HepG2 (cell line): Measurements from ENCODE around the gene SMOC1. TPM values are rescaled to one million over a fixed set of nuclear protein-coding genes. Genes with fewer than 3 reads are reported as not detected.

ENCODE experiments used
- CHCHD3 ChIP-seq: sonication (generic); formaldehyde crosslinking; IDR thresholded peaks from 2 replicates; pipeline ENCODE4 v1.8.0; 2022; ENCODE audit warnings: mild to moderate bottlenecking, missing genetic modification reagents, moderate library complexity
- EEA1 ChIP-seq: sonication (generic); formaldehyde crosslinking; IDR thresholded peaks from 2 replicates; pipeline ENCODE4 v1.5.1; 2020; ENCODE audit warnings: mild to moderate bottlenecking, missing genetic modification reagents, borderline replicate concordance
- ESRRA ChIP-seq: sonication (generic); formaldehyde crosslinking; IDR thresholded peaks from 2 replicates; pipeline ENCODE4 v1.5.1; 2020; ENCODE audit warnings: mild to moderate bottlenecking, low read depth, missing genetic modification reagents
- GPN1 ChIP-seq: sonication (generic); formaldehyde crosslinking; IDR thresholded peaks from 2 replicates; pipeline ENCODE4 v1.5.1; 2020; ENCODE audit warnings: missing genetic modification reagents, borderline replicate concordance
- HOXA9 ChIP-seq: sonication (generic); formaldehyde crosslinking; IDR thresholded peaks from 2 replicates; pipeline ENCODE4 v1.8.1; 2022; ENCODE audit warnings: missing genetic modification reagents, mild to moderate bottlenecking, moderate library complexity, borderline replicate concordance
- MXI1 ChIP-seq: IDR thresholded peaks from 3 replicates; pipeline ENCODE4 v1.6.1; 2012; ENCODE audit warnings: low read depth, low read length, inconsistent platforms, borderline replicate concordance
- NR2F1 ChIP-seq, 2 experiments: fragments of 450-650 bp in 1 of 2; formaldehyde crosslinking in 1 of 2; IDR thresholded peaks; 2 replicates each; pipeline versions ENCODE4 v1.5.0 to v1.6.1; 2016 to 2020; ENCODE audit warnings: mild to moderate bottlenecking in 1 of 2, missing compliant biosample characterization in 1 of 2, missing genetic modification reagents in 1 of 2, moderate library complexity in 1 of 2
- REL ChIP-seq: sonication (generic); formaldehyde crosslinking; conservative IDR thresholded peaks from 2 replicates; pipeline ENCODE4 v1.8.0; 2022; ENCODE audit warnings: mild to moderate bottlenecking, missing genetic modification reagents, moderate library complexity
- RFX5 ChIP-seq: IDR thresholded peaks from 2 replicates; pipeline ENCODE4 v1.6.1; 2011; ENCODE audit warnings: low read depth, low read length, improper control_type of control experiment
- ZC3H4 ChIP-seq: sonication (generic); formaldehyde crosslinking; IDR thresholded peaks from 2 replicates; pipeline ENCODE4 v1.4.0; 2020; ENCODE audit warnings: missing genetic modification reagents, borderline replicate concordance
- ZFP36 ChIP-seq: fragments of 150-350 bp; IDR thresholded peaks from 2 replicates; pipeline ENCODE4 v1.6.1; 2018; ENCODE audit warnings: borderline replicate concordance, low read length, low read depth; ENCODE audit not compliant: partially characterized antibody
- ZNF34 ChIP-seq: sonication (generic); formaldehyde crosslinking; IDR thresholded peaks from 2 replicates; pipeline ENCODE4 v1.4.0; 2020; ENCODE audit warnings: mild to moderate bottlenecking, missing genetic modification reagents, borderline replicate concordance
- ZNF552 ChIP-seq: sonication (generic); formaldehyde crosslinking; IDR thresholded peaks from 2 replicates; pipeline ENCODE4 v1.9.0; 2022; ENCODE audit warnings: missing genetic modification reagents, mild to moderate bottlenecking, borderline replicate concordance
- ZNF782 ChIP-seq: sonication (generic); formaldehyde crosslinking; IDR thresholded peaks from 2 replicates; pipeline ENCODE4 v1.4.0; 2020; ENCODE audit warnings: missing genetic modification reagents, mild to moderate bottlenecking, borderline replicate concordance
- polyA plus RNA-seq, 8 experiments: library from polyadenylated mRNA; depleted of rRNA in 3 of 8; stranded (reverse) in 7 of 8; unstranded in 1 of 8; fragments of >200 nt; fragmentation: Illumina TruSeq in 4 of 8; extraction: Trizol in 4 of 8; gene quantifications; 2 replicates each; pipeline versions ENCODE4 v1.2.1 to v1.2.3, GENCODE V29; 2011 to 2016; ENCODE audit warnings: low read depth in 4 of 8, missing spikeins in 1 of 8, mixed read lengths in 1 of 8; ENCODE audit not compliant: insufficient read depth in 1 of 8
- total RNA-seq, 5 experiments: library from RNA; depleted of rRNA; stranded (reverse); fragments of >200 nt; fragmentation: Illumina TruSeq; extraction: Trizol; gene quantifications; 2 replicates each; pipeline ENCODE4 v1.2.3, GENCODE V29; 2016; ENCODE audit warnings: low read depth in 1 of 5
- TF ChIP-seq, protein P1 (sequence below): sonication (generic); formaldehyde crosslinking; IDR thresholded peaks from 2 replicates; pipeline ENCODE4 v1.9.0; 2021; ENCODE audit warnings: mild to moderate bottlenecking, missing genetic modification reagents
- TF ChIP-seq, protein P2 (sequence below): sonication (generic); formaldehyde crosslinking; conservative IDR thresholded peaks from 2 replicates; pipeline ENCODE4 v1.8.1; 2023; ENCODE audit warnings: missing genetic modification reagents
- TF ChIP-seq, protein P3 (sequence below): sonication (generic); formaldehyde crosslinking; IDR thresholded peaks from 2 replicates; pipeline ENCODE4 v1.5.0; 2020; ENCODE audit warnings: missing genetic modification reagents

SMOC1 gene
- total and polyA plus RNA-seq, 2 of the 13 experiments (the other 11 are each of a cell fraction or from before 2014, with no cell fraction given): 17.8 to 35.6 TPM

DNA sequence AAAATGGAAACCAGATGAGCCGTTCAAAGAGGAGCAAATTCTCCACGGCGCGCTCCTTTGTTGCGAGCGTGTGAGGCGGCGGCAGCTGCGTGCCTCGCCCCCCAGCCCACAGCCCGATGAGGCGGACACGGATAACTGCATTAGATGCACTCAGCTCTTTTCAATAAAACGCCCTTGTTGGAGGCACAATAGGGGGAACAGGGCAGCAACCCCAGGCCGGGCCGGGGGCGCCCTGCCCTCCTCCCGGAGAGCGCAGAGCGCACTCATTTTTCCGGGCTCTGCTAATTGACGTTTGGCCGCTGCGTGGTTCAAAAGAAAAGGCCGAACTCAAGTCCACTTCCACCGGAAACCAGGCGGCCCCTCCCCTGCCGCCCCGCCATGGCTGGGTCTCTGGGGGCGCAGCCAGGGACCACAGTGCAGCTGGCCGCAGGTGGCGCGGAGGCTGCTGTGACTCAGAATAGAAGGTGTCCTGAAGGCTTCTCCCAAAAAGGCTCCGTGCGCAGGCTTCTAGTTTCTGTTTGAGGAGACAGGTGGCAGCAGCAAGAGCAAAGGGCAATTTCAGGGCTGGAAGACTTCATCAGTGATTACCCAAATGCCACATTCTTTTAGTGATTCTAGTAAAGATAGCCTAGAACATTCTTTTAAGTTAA, 29.0 kb upstream of the SMOC1 start (continued):
- TF ChIP-seq ZFP36: no peak
- peak; percentile 81; the same call in 1 of the 2 replicates for TF ChIP-seq EEA1
- TF ChIP-seq REL (CRISPR knock-in tag): no peak
- no peak for TF ChIP-seq RFX5
- no peak for TF ChIP-seq NR2F1 (CRISPR knock-in tag; IDR thresholded peaks at IDR 0.05)
- TF ChIP-seq, protein P1, sequence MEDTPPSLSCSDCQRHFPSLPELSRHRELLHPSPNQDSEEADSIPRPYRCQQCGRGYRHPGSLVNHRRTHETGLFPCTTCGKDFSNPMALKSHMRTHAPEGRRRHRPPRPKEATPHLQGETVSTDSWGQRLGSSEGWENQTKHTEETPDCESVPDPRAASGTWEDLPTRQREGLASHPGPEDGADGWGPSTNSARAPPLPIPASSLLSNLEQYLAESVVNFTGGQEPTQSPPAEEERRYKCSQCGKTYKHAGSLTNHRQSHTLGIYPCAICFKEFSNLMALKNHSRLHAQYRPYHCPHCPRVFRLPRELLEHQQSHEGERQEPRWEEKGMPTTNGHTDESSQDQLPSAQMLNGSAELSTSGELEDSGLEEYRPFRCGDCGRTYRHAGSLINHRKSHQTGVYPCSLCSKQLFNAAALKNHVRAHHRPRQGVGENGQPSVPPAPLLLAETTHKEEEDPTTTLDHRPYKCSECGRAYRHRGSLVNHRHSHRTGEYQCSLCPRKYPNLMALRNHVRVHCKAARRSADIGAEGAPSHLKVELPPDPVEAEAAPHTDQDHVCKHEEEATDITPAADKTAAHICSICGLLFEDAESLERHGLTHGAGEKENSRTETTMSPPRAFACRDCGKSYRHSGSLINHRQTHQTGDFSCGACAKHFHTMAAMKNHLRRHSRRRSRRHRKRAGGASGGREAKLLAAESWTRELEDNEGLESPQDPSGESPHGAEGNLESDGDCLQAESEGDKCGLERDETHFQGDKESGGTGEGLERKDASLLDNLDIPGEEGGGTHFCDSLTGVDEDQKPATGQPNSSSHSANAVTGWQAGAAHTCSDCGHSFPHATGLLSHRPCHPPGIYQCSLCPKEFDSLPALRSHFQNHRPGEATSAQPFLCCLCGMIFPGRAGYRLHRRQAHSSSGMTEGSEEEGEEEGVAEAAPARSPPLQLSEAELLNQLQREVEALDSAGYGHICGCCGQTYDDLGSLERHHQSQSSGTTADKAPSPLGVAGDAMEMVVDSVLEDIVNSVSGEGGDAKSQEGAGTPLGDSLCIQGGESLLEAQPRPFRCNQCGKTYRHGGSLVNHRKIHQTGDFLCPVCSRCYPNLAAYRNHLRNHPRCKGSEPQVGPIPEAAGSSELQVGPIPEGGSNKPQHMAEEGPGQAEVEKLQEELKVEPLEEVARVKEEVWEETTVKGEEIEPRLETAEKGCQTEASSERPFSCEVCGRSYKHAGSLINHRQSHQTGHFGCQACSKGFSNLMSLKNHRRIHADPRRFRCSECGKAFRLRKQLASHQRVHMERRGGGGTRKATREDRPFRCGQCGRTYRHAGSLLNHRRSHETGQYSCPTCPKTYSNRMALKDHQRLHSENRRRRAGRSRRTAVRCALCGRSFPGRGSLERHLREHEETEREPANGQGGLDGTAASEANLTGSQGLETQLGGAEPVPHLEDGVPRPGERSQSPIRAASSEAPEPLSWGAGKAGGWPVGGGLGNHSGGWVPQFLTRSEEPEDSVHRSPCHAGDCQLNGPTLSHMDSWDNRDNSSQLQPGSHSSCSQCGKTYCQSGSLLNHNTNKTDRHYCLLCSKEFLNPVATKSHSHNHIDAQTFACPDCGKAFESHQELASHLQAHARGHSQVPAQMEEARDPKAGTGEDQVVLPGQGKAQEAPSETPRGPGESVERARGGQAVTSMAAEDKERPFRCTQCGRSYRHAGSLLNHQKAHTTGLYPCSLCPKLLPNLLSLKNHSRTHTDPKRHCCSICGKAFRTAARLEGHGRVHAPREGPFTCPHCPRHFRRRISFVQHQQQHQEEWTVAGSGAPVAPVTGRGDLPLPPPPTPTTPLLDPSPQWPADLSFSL (CRISPR knock-in tag): no peak
- TF ChIP-seq ZC3H4: 0 out of 2 replicates have a peak, but pooled peaks have one; percentile 31
- TF ChIP-seq MXI1: peak; percentile 55; the same call in 1 of the 3 replicates
- TF ChIP-seq, protein P2, sequence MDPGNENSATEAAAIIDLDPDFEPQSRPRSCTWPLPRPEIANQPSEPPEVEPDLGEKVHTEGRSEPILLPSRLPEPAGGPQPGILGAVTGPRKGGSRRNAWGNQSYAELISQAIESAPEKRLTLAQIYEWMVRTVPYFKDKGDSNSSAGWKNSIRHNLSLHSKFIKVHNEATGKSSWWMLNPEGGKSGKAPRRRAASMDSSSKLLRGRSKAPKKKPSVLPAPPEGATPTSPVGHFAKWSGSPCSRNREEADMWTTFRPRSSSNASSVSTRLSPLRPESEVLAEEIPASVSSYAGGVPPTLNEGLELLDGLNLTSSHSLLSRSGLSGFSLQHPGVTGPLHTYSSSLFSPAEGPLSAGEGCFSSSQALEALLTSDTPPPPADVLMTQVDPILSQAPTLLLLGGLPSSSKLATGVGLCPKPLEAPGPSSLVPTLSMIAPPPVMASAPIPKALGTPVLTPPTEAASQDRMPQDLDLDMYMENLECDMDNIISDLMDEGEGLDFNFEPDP: no peak
- peak; percentile 81; the same call in 1 of the 2 replicates for TF ChIP-seq ESRRA (CRISPR knock-in tag)
- TF ChIP-seq CHCHD3 (CRISPR knock-in tag): no peak
- TF ChIP-seq, protein P3, sequence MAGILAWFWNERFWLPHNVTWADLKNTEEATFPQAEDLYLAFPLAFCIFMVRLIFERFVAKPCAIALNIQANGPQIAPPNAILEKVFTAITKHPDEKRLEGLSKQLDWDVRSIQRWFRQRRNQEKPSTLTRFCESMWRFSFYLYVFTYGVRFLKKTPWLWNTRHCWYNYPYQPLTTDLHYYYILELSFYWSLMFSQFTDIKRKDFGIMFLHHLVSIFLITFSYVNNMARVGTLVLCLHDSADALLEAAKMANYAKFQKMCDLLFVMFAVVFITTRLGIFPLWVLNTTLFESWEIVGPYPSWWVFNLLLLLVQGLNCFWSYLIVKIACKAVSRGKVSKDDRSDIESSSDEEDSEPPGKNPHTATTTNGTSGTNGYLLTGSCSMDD: no peak
- TF ChIP-seq GPN1 (CRISPR knock-in tag): no peak
- TF ChIP-seq HOXA9 (CRISPR knock-in tag): no peak; the same call in 1 of the 2 replicates
- TF ChIP-seq ZNF34 (CRISPR knock-in tag): no peak
- TF ChIP-seq ZNF552 (CRISPR knock-in tag): no peak
- no peak for TF ChIP-seq ZNF782 (CRISPR knock-in tag)
